NCI-H128 (cell line): ENCODE measurements around the gene XCR1.
A peak's percentile ranks its signal among the peaks of the same experiment; 100 is the strongest.

Experiments
- DNase-seq: peaks from one replicate; lab custom pipeline; 2025; ENCODE audit not compliant: unreplicated experiment; lab: John Stamatoyannopoulos, UW

XCR1 gene

GRCh38 chr3:45984331-45985312 is 42.7 kb downstream of the XCR1 start:
- DNase-seq: peak; percentile 9

GRCh38 chr3:45983770-45984169 is 43.5 kb downstream of the XCR1 start:
- DNase-seq: no peak

- DNase-seq: no peak
Measured at GRCh38 chr3:45981346-45982074, 45.8 kb downstream of the XCR1 start.

GRCh38 chr3:45980819-45981218 is 46.5 kb downstream of the XCR1 start:
- DNase-seq: no peak

DNA sequence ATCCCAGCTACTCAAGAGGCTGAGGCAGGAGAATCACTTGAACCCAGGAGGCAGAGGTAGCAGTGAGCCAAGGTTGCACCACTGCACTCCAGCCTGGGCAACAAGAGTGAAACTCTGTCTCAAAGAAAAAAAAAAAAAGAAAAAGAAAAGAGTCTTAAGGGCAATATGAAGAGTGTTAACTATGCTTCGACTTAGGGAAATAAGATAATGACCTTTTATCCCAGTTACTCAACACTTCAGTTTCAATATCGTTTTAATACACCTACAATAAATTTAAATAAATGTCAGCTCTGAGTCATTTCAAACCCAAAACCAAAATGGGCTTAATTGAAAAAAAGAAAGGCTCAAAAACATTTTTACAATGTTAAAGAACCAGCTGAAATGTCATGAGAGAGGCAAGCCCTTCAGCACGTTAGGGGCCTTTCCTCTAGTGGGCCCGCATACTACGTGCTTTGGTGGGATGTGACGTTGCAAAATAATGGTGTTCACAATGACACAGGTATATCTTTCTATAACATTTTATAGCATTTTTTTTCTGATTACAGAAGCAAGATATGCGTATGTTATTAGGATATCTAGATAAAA is 47.0 kb downstream of the XCR1 start:
- DNase-seq: no peak

GRCh38 chr3:45979378-45979777 is 47.9 kb downstream of the XCR1 start:
- no peak for DNase-seq

GRCh38 chr3:45978006-45978761 is 49.1 kb downstream of the XCR1 start:
- no peak for DNase-seq

DNA sequence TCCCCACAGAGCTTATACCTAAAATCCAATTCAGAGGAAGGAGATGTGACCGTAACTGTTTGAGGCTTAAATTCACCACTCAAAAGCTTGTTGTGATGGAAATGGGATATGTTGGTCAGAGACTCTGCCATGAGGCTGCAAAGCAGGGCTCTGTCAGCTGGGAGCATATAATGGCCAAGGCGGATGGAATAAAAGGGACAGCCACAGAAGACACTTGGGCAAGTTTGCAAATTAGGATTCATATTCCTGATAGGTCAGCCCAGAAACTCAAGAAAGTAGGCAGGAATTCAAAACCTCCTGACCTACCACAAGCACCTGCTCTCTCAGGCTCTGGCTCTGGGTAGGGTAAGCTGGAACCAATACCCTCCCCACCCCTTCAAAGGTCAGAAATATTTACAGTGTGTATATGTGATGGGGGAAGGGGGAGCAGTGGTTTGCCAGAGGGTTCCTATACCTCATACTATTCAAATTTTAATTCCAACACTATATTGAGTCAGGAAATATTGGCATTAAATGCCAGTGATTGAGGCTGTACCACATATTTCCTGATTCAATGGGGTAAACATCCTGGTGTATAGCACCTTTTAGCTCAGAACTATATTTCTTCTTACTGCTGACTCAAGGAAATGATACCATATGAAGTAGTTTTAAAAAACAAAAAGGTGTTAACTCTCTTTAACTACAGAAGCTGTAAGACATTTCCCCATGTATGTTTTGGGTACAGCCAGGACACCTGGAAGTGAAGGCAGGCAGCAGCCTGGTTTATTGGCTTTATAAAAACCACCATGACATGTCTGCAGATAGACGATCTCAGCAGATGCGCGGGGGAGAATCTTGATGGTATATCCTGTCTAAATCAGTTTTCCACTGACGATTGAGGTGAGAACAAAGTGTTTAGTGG is 50.8 kb downstream of the XCR1 start:
- no peak for DNase-seq

DNA sequence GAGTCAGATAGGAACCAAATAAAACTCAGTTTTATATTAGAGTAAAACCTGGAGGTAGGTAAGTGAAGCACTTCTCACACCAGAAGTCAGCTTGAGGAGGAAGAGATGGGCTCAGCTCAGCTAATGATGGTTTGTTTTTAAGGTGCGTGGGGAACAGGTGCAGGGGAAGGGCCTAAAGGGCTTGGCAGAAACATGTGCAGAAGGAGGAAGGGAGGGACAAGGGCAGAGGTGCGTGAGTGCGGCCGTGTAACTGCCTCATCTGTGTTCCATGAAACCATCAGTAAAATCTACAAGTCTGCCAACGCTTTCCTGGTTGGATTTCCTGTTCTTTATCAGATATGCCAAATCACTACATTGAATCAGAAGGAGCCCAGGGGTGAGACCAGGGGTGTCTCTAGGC is 51.6 kb downstream of the XCR1 start:
- DNase-seq: no peak

GRCh38 chr3:45974686-45975085 is 52.6 kb downstream of the XCR1 start:
- no peak for DNase-seq

- no peak for DNase-seq
Measured at GRCh38 chr3:45972534-45973402, 54.5 kb downstream of the XCR1 start.

GRCh38 chr3:45969953-45970352 is 57.3 kb downstream of the XCR1 start:
- no peak for DNase-seq

DNA sequence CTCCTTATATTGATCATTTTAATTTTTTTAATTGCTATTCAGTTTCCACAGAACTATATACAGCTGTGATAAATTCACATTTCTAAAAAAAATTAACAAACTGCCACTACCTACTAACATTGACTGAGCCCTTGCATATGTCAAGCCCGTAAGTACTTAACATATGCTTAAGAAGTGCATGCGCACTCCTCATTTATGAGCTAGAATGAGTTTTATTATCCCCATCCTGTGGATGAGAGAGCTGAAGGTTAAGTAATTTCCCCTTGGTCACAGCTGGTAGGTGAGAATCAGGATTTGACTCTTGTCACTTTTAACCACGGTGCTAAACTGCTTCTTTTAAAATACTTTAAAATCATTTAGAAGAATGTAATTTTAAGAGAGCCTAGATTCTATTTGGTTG is 58.2 kb downstream of the XCR1 start:
- DNase-seq: no peak

GRCh38 chr3:45968706-45969105 is 58.6 kb downstream of the XCR1 start:
- no peak for DNase-seq

DNA sequence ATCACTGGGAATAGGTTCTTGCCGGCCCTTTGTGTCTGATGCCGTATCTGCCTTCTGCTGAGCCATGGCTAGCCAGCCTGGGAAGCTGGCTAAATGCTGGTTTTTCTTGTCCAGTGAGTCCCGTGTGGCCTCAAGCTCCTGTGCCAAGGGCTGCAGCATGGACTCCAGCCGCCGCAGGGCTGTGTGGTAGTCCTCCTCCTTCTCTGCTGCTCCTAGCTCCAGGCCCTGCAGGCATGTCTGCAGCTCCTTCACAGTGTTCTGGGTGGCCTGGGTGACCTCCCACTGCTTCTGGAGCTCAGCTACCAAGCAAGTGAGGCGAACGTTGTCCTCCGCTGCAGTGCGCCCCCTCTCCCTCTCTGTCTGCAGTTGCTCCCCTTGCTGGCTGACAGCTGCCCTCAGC is 59.1 kb downstream of the XCR1 start:
- DNase-seq: no peak

- no peak for DNase-seq
Measured at GRCh38 chr3:45967724-45968123, 59.6 kb downstream of the XCR1 start.
